GM19397 (cell line): ENCODE measurements around the gene IFT122.

Source experiments
- ATAC-seq: cut with Tn5 transposase; IDR thresholded peaks from one replicate; pipeline ENCODE4 v1.9.1; 2021; ENCODE audit warnings: mild to moderate bottlenecking, moderate library complexity; ENCODE audit not compliant: unreplicated experiment

IFT122 gene

GRCh38 chr3:129434140-129434539, 5.9 kb upstream of the IFT122 start:
- no peak for ATAC-seq

DNA sequence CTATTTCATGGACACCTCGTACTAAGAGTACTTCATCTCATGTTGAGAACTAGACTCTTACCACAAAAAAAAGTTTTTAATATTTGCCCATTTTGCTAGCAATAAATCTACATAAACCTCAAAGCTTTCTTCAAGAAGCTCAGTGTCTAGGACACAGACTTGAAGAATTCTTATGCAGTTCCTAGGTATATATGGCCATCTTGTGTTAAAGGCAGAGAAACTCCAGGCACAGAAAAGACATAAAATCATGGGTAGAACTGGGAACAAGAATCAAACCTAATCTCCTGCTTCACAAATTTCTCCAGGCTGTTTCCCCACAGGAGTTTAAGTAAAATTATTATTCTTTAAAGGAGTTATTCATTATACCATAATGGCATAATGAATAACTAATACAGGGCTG, 4.7 kb upstream of the IFT122 start:
- ATAC-seq = no peak

DNA sequence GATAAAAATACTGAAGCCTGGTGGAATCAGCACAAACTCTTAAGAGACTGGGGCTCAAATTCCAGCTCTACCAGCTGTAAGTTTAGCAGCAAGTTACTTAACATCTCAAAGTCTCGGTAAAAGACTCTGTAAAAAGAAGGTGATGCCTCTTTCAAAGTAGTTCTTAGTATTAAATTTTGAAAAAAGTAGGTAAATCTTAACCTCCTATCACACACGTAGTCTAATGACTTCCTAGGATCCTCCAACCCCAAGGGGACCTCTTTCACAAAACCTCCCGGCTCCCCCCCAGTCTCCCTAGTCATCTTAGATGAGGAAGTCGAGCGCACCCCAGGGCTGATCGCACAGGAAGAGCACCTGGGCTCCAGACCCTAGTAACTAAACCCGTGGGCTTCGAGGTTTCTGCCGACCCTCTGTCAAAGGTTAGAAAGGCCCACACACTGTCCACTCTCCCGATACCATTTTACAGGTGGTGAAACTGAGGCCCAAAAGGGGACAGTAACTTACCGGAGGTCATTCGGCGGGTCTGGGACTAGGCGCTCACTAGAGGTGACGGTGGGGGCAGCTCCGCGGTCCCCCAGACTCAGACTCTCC, 703 bp upstream of the IFT122 start:
- peak; percentile 9 for ATAC-seq

- ATAC-seq = no peak
These were observed 680 bp downstream of the IFT122 start for GRCh38 chr3:129440618-129441190.

- ATAC-seq = no peak
These were observed 1.2 kb downstream of the IFT122 start for GRCh38 chr3:129441215-129441614.

- no peak for ATAC-seq
These were observed 1.8 kb downstream of the IFT122 start for GRCh38 chr3:129441782-129442181.

DNA sequence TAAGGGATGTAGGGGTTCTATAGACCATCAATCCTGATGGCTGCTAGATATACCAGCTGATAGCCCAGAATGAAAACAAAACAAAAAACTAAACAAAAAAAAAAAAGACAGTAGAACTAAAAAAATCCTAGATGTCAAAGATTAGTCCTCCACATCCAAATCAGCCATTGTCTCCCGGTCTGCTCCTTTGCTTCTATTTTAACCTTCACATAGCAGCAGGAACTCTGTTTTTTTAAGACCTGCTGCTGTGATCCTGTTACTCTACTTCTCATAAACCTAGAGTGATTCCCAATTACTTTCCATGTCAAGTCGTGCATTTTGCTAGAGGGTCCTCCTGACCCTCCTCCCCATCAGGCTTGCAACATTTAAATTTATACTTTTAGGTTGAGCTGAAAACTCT, 2.5 kb downstream of the IFT122 start:
- ATAC-seq = no peak

- no peak for ATAC-seq
These were observed 2.9 kb downstream of the IFT122 start for GRCh38 chr3:129442947-129443346.

GRCh38 chr3:129445471-129445870, 5.4 kb downstream of the IFT122 start:
- no peak for ATAC-seq

DNA sequence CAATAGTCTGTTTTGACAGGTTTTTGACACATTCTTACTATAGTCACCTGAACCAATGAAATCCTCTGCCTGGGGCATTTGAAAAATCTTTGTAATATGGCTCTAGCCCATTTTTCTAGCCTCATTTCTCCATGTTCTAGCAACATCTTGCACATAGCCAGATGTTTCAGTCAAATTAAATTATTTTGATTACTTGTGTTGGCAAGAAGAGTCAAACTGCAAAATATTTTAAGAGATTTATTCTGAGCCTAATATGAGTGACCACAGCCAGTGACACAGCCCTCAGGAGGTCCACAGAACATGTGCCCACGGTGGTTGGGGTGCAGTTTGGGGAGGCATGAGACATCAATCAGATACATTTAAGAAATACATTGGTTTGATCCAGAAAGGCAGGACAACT, 6.9 kb downstream of the IFT122 start:
- no peak for ATAC-seq

DNA sequence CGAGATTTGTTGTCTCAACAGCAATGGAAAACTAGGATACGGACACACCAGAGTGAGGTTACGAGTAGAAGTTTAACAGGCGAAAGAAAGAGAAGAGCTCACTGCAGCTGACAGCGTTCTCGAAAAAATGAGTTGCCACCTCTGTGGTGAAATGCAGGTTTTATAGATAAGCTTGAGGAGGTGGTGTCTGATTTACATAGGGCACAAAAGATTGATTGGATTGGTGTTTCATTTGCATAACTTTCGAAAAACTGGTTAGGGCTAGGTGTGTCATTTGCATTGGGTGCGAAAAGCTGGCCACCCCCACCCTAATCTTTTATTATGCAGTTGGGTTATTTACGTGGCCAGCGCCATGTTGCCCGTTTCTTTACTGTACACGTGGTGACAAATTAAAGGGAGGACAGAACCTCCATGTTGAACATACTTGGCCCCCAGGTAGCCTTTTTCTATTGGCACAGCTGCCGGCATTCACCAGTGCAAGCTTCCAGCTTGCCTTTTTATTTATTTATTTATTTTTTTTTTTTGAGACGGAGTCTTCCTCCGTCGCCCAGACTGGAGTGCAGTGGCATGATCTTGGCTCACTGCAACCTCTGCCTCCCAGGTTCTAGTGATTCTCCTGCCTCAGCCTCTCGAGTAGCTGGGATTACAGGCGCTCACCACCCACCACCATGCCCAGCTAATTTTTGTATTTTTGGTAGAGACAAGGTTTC, 8.3 kb downstream of the IFT122 start:
- ATAC-seq = no peak

GRCh38 chr3:129449279-129450115, 9.5 kb downstream of the IFT122 start:
- ATAC-seq = no peak

- ATAC-seq = no peak
These were observed 13.7 kb downstream of the IFT122 start for GRCh38 chr3:129453732-129454131.

DNA sequence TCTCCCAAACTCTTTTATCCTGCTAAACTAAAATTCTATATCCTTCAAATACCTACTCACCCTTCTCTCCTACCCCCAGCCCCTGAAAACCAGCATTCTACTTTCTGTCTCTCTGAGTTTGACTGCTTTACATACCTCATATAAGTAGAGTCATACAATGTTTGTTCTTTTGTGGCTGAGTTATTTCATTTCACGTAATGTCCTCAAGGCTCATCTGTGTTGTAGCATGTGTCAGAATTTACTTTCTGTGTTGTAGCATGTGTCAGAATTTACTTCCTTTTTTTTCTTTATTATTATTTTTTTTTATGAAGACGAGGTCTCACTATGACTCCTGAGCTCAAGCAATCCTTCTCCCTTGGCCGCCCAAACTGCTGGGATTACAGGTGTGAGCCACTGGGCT, 20.1 kb downstream of the IFT122 start:
- ATAC-seq = no peak

DNA sequence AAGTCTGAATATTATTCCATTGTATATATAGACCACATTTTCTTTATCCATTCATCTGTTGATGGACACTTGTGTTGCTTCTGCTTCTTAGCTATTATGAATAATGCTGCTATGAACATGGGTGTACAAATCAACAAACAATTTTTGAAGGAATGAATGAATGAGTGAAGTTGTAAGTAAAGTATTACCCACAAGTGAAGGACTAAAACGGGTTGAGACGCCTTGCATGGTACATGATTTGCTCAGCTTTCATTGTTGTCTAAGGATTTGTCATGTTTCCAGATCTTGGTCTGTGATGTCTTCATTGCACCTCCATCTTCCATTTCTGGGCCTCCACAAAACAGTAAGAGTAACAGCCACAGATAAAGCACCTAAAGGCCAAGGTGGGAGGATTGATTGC, 20.5 kb downstream of the IFT122 start:
- ATAC-seq = no peak

GRCh38 chr3:129461022-129461421, 21.0 kb downstream of the IFT122 start:
- ATAC-seq = no peak

DNA sequence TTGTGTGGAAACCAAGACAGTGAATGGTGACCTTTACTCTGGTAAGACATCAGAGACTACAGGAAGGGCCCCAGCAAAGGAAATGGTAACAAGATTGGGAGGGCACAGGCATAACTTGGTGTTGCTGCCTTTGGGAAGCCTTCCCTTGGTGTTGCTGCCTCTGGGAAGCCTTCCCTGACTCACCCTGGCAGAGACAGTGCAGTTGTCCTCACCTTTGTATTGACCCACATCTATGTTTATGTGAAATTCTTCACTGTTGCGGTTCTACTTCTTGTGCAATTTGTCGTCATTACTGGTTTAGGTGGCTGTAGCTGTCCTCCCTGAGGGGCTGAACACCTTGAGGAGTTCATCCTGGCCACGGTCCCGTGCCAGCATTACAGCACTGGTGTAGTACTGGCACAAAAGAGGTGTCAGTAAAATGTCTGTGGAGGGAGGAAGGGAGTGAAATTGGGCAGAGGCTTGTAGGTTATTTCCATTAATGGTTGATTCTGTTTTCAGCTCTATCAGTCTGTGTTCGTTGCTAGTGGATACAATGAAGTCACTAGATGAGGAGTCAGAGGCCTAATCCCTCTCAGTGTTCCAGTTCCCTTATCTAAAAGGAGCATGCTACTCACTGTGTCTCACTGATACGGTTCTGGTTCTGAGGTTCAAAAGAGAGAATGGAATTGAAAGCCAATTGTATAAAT, 21.6 kb downstream of the IFT122 start:
- no peak for ATAC-seq

- no peak for ATAC-seq
These were observed 22.4 kb downstream of the IFT122 start for GRCh38 chr3:129462361-129462968.

DNA sequence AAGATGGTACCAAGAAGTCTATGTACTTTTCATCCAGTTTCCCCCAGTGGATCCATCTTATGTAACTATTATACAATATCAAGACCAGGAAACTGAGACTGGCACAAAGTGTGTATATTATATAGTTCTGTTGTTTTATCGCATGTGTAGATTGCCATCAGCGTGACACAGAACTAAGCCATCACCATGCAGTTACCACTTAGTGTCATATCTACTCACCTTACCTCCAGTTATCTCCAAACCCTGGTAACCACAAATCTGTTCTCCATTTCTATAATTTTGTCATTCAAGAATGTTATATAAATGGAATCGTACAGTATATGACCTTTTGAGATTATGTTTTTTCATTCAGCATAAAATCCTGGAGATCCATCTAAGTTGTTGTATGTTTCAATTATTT, 23.1 kb downstream of the IFT122 start:
- no peak for ATAC-seq

GRCh38 chr3:129463716-129464115, 23.7 kb downstream of the IFT122 start:
- ATAC-seq = no peak

DNA sequence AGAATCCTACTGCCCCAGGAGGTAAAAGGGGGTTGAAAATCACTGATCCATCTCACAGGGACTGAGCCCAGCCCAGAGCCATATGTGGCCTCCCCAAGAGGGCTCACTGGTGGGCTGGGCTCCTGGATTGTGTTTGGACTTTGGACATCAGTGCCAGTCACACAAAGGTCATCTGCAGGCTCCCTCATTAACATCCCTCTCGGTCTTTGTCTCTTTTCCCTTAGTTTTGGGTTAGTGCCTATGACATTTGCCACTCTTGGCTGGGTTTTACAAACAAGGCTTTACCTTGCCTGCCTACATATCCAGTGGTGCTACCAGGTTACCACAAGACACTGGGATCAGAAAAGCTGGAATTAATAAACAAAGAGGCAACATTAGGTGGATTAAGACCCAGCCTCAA, 27.9 kb downstream of the IFT122 start:
- no peak for ATAC-seq
